ENCODE measurements around the gene AK8. TPM values are rescaled to one million over a fixed set of nuclear protein-coding genes. Genes with fewer than 3 reads are reported as not detected.

The AK8 gene
- total and polyA plus RNA-seq, 9 of the 15 experiments (the other 6 are each of a cell fraction or from before 2014, with no cell fraction given) = 0.06 to 0.37 TPM; not detected in 7

DNA sequence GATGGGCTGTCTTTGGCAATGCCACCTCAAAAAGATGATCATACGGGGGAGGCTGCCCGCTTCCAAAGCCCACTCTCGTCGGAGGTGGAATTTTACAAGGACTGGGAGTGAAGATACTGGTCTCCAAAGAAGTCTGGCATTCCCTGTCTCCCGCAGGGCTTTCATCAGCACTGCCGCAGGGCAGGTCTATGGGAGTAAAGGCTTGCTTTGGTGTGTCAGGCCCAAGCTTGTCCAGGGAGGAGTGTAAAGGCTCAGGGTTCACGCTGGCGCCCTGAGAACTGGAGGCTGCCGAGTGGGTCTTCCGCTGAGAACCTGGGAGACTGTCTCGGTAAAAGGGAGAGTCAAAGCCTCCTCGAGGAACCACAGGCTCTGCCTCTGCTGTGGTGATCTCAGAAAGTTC lies 27.6 kb upstream of the AK8 start (continued):
- TF ChIP-seq, protein P1, sequence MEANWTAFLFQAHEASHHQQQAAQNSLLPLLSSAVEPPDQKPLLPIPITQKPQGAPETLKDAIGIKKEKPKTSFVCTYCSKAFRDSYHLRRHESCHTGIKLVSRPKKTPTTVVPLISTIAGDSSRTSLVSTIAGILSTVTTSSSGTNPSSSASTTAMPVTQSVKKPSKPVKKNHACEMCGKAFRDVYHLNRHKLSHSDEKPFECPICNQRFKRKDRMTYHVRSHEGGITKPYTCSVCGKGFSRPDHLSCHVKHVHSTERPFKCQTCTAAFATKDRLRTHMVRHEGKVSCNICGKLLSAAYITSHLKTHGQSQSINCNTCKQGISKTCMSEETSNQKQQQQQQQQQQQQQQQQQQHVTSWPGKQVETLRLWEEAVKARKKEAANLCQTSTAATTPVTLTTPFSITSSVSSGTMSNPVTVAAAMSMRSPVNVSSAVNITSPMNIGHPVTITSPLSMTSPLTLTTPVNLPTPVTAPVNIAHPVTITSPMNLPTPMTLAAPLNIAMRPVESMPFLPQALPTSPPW (CRISPR knock-in tag; IDR thresholded peaks at IDR 0.05) = no peak
- TF ChIP-seq RBFOX2 (IDR thresholded peaks at IDR 0.05; ENCODE audit: low read depth, low read length) (no peak), ARID3B (CRISPR knock-in tag; IDR thresholded peaks at IDR 0.05; ENCODE audit: borderline replicate concordance) (no peak)

DNA sequence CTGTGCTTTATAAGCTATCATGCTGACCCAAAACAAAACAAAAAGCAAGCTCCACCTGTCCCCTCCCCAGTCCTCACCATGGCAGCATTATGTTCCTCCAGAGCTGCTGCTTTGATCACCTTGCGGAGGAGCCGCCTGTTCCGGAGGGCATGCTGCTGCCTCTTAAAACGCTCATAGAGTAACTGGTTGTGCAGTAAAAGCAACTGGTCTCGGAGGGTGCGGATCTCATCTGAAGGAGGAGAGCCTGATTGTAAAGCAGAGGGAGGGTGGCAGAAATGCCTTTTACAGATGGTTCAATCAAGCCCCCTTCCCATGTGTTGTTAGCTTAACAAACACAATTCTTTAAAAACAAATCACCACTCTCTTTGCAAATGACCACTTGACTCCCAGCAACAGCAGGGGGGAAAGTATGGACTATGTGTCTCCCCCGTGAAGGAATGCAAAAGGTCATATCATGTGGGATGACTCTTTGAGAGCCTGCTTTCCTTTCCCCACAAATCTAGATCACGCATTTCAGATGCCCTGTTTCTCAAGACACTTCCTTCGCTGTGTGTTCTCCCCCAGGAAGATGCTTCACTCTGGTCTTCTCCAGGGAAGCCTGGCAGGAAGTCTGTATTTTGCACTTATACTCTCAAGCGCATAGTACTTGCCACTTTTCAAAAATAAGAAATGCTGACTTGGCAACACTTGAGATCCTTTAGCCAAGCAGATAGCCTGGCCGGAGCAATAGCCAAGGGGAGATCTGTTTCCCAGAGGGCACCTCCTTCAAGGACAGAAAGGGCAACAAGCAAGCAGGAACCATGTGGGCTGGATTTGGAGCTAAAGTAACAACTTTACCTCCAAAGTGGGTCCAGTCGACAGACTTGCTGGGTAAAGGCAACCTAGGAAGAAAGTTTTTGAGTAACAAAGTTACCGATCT lies 25.7 kb upstream of the AK8 start:
- Histone ChIP-seq H3K9me1 (ENCODE audit: control insufficient read depth, insufficient read depth, low read length) (no peaks in the 10 kb centered on the region), H4K20me1 (replicated peaks; ENCODE audit: control insufficient read depth, insufficient read depth, low read length) (0 out of 2 replicates have a peak, but pooled peaks cover 7% of the 10 kb centered on the region), H3K4me1 (replicated peaks in 1 of 2; ENCODE audit: control insufficient read depth in 2 of 2, insufficient read depth in 2 of 2, low read length in 2 of 2) (no peaks in the 10 kb centered on the region), H3K27ac (ENCODE audit: extremely low read depth, low read depth, low read length) (no peak overlapping the region), H2AFZ (ENCODE audit: low read depth, low read length) (no peak overlapping the region), H3K36me3 (ENCODE audit: control insufficient read depth, insufficient read depth, low read length) (peaks cover 35% of the 10 kb centered on the region; the same call in 2 of the 3 replicates), H3K79me2 (ENCODE audit: control insufficient read depth, insufficient read depth, low read length) (no peaks in the 10 kb centered on the region), H3K4me2 (ENCODE audit: insufficient read depth, low read length) (no peak overlapping the region), H3K27me3 (ENCODE audit: control insufficient read depth in 2 of 2, insufficient read depth in 2 of 2, low read length in 2 of 2) (no peaks in the 10 kb centered on the region), H3K4me3 (no peak overlapping the region), H3K9me3 (replicated peaks; ENCODE audit: control insufficient read depth, insufficient read depth, low read depth, low read length) (no peaks in the 10 kb centered on the region), H3K9ac (ENCODE audit: insufficient read depth in 1 of 2, low read depth in 2 of 2, low read length in 2 of 2) (no peak overlapping the region)
- FAIRE-seq = no peak
- POLR2A ChIA-PET = interaction anchor here (0.7 to 1.3 kb wide), 3 partner anchors 22 to 487 kb away, joined by 3 to 5 read pairs (median 3); no protein-coding TSS in a partner anchor
- no peak for ATAC-seq
- 75% methylated on average over 11 of the region's 13 CpGs for WGBS (ENCODE audit: insufficient coverage, low coverage, missing lambda C conversion rate)
- no TSS peak for BruUV-seq (replicated peaks)
- no peak for DNase-seq (ENCODE audit: extremely low read depth in 1 of 4, low spot score in 3 of 4)
- in situ Hi-C loops (cut with MboI) (no loop called here), intact Hi-C loops (cut with micrococcal nuclease) (loop anchor here (5.0 to 10.0 kb wide), 2 partner anchors 71 to 102 kb away; partner anchors contain the start of gene GFI1B)
- CTCF ChIA-PET (ENCODE audit: low intra/inter-chr PET ratio) = no interaction called here
- TF ChIP-seq NONO (IDR thresholded peaks at IDR 0.05; ENCODE audit: low read depth in 2 of 2, low read length in 1 of 2) (no peak), NFIC (IDR thresholded peaks at IDR 0.05) (no peak), CHD2 (IDR thresholded peaks at IDR 0.05; ENCODE audit: low read depth, low read length) (no peak), EGR1 (conservative IDR thresholded peaks at IDR 0.05) (no peak), MED1 (CRISPR knock-in tag; IDR thresholded peaks at IDR 0.05; ENCODE audit: borderline replicate concordance) (no peak), HES1 (IDR thresholded peaks at IDR 0.05; ENCODE audit: low read depth) (no peak), RBM25 (IDR thresholded peaks at IDR 0.05; ENCODE audit: low read depth, low read length, severe bottlenecking) (no peak), MAFF (IDR thresholded peaks at IDR 0.05; ENCODE audit: low read length) (peak; percentile 83), ZNF239 (CRISPR knock-in tag; IDR thresholded peaks at IDR 0.05) (no peak), PHF21A (IDR thresholded peaks at IDR 0.05; ENCODE audit: borderline replicate concordance, low read depth) (no peak)
- TF ChIP-seq, protein P2, sequence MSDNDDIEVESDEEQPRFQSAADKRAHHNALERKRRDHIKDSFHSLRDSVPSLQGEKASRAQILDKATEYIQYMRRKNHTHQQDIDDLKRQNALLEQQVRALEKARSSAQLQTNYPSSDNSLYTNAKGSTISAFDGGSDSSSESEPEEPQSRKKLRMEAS (CRISPR knock-in tag; IDR thresholded peaks at IDR 0.05) = no peak

All from K562 (cell line).